Ovary (tissue), 9 donors: ENCODE measurements around the gene GMPR. TPM values are rescaled to one million over a fixed set of nuclear protein-coding genes. Genes with fewer than 3 reads are reported as not detected.

Experiments
- DNase-seq, 5 donors: peaks; one replicate each; pipeline ENCODE4 v3.0.0-alpha.2; 2019 to 2020
- H3K27ac ChIP-seq, 2 donors: fragments of 200-600 bp; one replicate each; pipeline versions ENCODE4 v1.5.1 to v1.8.0; 2019 to 2022
- H3K27me3 ChIP-seq: fragments of 200-600 bp; one replicate; pipeline ENCODE4 v1.8.0; 2022
- H3K36me3 ChIP-seq: fragments of 200-600 bp; sonication (generic); one replicate; pipeline ENCODE4 v1.5.1; 2019
- H3K4me1 ChIP-seq: one replicate; pipeline ENCODE4 v1.8.1; 2013; ENCODE audit warnings: mild to moderate bottlenecking, moderate library complexity; ENCODE audit not compliant: insufficient read depth
- H3K4me3 ChIP-seq: fragments of 200-600 bp; sonication (generic); one replicate; pipeline ENCODE4 v1.5.1; 2017
- H3K9me3 ChIP-seq, 2 donors: fragments of 200-600 bp in 1 of 2; sonication (generic) in 1 of 2; one replicate each; pipeline versions ENCODE4 v1.5.1 to v1.8.1; 2013 to 2019; ENCODE audit warnings: mild to moderate bottlenecking in 1 of 2, moderate library complexity in 1 of 2
- CTCF ChIP-seq, 3 donors: fragments of 450-650 bp in 2 of 3; fragments of 200-600 bp in 1 of 3; IDR thresholded peaks; one replicate each; pipeline versions ENCODE4 v1.5.1 to v1.8.0; 2016 to 2022; ENCODE audit warnings: antibody characterized with exemption in 3 of 3, mild to moderate bottlenecking in 1 of 3
- EP300 ChIP-seq: sonication (generic); formaldehyde crosslinking; IDR thresholded peaks from one replicate; pipeline ENCODE4 v1.6.1; 2017; ENCODE audit warnings: antibody characterized with exemption
- POLR2A ChIP-seq: fragments of 450-650 bp; IDR thresholded peaks from one replicate; pipeline ENCODE4 v1.6.1; 2017; ENCODE audit warnings: antibody characterized with exemption, mild to moderate bottlenecking, moderate library complexity
- WGBS, 3 donors: extraction: QIAGEN DNeasy Blood & Tissue Kit in 1 of 3; methylation state at CpG; one replicate each; pipeline versions ENCODE4 v1.1.5 to v1.1.7; 2013 to 2017; 5-methylcytosine and 5-hydroxymethylcytosine counted together
- intact Hi-C, 4 donors: fragments of 100-400 bp; cut with DNase I; formaldehyde crosslinking; loops; one replicate each; pipeline versions ENCODE4 v1.11.0 to v1.15.1; 2022 to 2023
- polyA plus RNA-seq, 2 donors: library from polyadenylated mRNA; stranded (reverse); fragments of 200-250 nt in 1 of 2; fragments of 350-450 nt in 1 of 2; fragmentation: Illumina TruSeq in 1 of 2; extraction: RNeasy Lipid Tissue Mini Kit (QIAGEN cat#74804) in 1 of 2; gene quantifications; one replicate each; pipeline ENCODE4 v1.2.3, GENCODE V29; 2013 to 2014
- total RNA-seq, 7 donors: library from RNA; depleted of rRNA in 2 of 7; stranded (reverse); fragments of >200 nt in 2 of 7; fragmentation: NEBNext Ultra II Directional in 3 of 7; extraction: Animal tissue kit (Norgen Biotek cat#: 25700) in 3 of 7; gene quantifications; one replicate each; pipeline versions ENCODE4 v1.1.0 to v1.2.4, GENCODE V29; 2016 to 2023
- donor health status: DM: no; HTN: no; CAD: no; lungs with moderate emphysema.
- donor health status: DM: no; HTN: no; CAD: no.
- donor health status: Bipolar disorder and iron deficiency.
- donor health status: DM: yes; HTN: yes; CAD: no.
- donor health status: DM: no; HTN: no; CAD: no.
- donor health status: DM: yes; HTN: yes; CAD: no.

Gene GMPR
- total and polyA plus RNA-seq, 9 donors = 18.6 to 50.2 (median 35.1) TPM

GRCh38 chr6:16251706-16252105 is 13.3 kb downstream of the GMPR start:
- intact Hi-C loops = no loop called here
- H3K9me3 ChIP-seq = no peaks in the 10 kb centered on the region
- no peak overlapping the region for H3K4me3 ChIP-seq
- no peaks in the 10 kb centered on the region for H3K4me1 ChIP-seq
- DNase-seq = no peak
- no peaks in the 10 kb centered on the region for H3K27me3 ChIP-seq
- WGBS, 3 donors = 81 to 93% (median 88%) methylated on average over 2 of the region's 2 CpGs
- no peak for TF ChIP-seq POLR2A
- TF ChIP-seq CTCF (IDR thresholded peaks at IDR 0.05) = no peak
- TF ChIP-seq EP300 = no peak
- H3K36me3 ChIP-seq = no peaks in the 10 kb centered on the region
- H3K27ac ChIP-seq = no peak overlapping the region

GRCh38 chr6:16252686-16253299 is 14.4 kb downstream of the GMPR start:
- DNase-seq = no peak
- no peaks in the 10 kb centered on the region for H3K36me3 ChIP-seq
- WGBS, 3 donors = 54 to 68% (median 63%) methylated on average over 2 of the region's 2 CpGs
- no peak overlapping the region for H3K27ac ChIP-seq
- H3K4me1 ChIP-seq = no peaks in the 10 kb centered on the region
- H3K9me3 ChIP-seq = no peaks in the 10 kb centered on the region
- H3K27me3 ChIP-seq = no peaks in the 10 kb centered on the region
- no peak overlapping the region for H3K4me3 ChIP-seq
- TF ChIP-seq EP300 (no peak), POLR2A (no peak), CTCF (IDR thresholded peaks at IDR 0.05) (no peak)
- intact Hi-C loops = no loop called here

- WGBS, 3 donors = 88 to 89% (median 88%) methylated on average over 10 of the region's 10 CpGs
These were observed 15.2 kb downstream of the GMPR start for GRCh38 chr6:16253399-16254144.

GRCh38 chr6:16254535-16254934 is 16.1 kb downstream of the GMPR start:
- no peak overlapping the region for H3K27ac ChIP-seq
- intact Hi-C loops = no loop called here
- TF ChIP-seq POLR2A (no peak), CTCF (IDR thresholded peaks at IDR 0.05) (no peak), EP300 (no peak)
- H3K36me3 ChIP-seq = no peaks in the 10 kb centered on the region
- H3K4me3 ChIP-seq = no peak overlapping the region
- peaks cover 7% of the 10 kb centered on the region for H3K4me1 ChIP-seq
- DNase-seq = no peak
- H3K27me3 ChIP-seq = no peaks in the 10 kb centered on the region
- 93 to 98% (median 96%) methylated on average over 9 of the region's 9 CpGs for WGBS, 3 donors
- no peaks in the 10 kb centered on the region for H3K9me3 ChIP-seq

More at GRCh38 chr6:16253399-16254144, 15.2 kb downstream of the GMPR start:
- Histone ChIP-seq H3K36me3 (no peaks in the 10 kb centered on the region), H3K4me3 (no peak overlapping the region), H3K27ac (no peak overlapping the region), H3K27me3 (no peaks in the 10 kb centered on the region), H3K4me1 (peaks cover 4% of the 10 kb centered on the region), H3K9me3 (no peaks in the 10 kb centered on the region)
- intact Hi-C loops = no loop called here
- TF ChIP-seq EP300 = no peak
- no peak for TF ChIP-seq CTCF (IDR thresholded peaks at IDR 0.05)
- TF ChIP-seq POLR2A = no peak
- peak in 1 of 5 donors; percentile 15 for DNase-seq
